HTR-8/SVneo (cell line): ENCODE results near the gene LGI1.

ENCODE experiments used
- DNase-seq: peaks from one replicate; pipeline ENCODE4 v3.0.0; 2011; ENCODE audit warnings: low spot score, mixed read lengths; ENCODE audit not compliant: insufficient read length
- FAIRE-seq: peaks from 2 replicates; lab custom pipeline; 2011; peaks lifted over from hg19 to GRCh38; lab: Jason Lieb, UNC

LGI1 gene

DNA sequence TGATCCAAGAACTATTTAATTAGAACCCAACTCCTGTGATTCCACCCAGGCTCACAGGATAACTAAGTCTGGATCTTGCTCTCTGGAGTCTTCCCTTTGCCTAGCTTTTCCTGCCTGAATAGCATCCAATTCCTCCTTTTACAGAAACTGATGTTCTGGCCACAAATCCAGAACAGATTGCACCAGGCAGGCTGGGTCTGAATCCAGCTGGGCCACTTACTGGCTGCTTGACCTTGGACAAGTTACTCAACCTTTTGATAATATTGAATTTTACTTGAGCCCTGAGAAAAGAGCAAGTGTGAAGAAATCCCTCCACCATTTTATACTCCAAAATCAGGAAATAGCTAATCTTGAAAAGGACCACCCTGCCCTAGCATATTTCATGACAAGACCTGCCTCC, 80.5 kb downstream of the LGI1 start:
- no peak for FAIRE-seq
- DNase-seq = no peak

DNA sequence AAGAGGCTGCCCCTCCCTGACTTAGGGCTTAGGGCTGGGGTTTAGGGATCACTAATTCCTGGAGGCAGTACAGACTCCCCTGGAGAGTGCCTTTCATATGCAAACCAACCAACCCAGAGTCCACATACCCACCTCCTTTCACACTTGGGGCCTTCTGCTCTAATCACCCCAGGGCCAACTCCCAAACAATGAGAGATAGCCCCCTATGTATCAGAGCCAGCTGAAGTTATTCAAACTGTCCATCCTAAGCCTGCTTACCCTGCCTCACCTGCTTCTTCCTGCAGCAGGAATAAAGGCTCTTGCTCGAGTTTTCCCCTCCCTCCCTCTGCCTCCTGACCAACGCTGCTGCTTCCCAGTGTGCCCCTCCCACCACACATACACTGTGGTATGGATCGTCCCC, 84.2 kb downstream of the LGI1 start:
- no peak for FAIRE-seq
- no peak for DNase-seq

DNA sequence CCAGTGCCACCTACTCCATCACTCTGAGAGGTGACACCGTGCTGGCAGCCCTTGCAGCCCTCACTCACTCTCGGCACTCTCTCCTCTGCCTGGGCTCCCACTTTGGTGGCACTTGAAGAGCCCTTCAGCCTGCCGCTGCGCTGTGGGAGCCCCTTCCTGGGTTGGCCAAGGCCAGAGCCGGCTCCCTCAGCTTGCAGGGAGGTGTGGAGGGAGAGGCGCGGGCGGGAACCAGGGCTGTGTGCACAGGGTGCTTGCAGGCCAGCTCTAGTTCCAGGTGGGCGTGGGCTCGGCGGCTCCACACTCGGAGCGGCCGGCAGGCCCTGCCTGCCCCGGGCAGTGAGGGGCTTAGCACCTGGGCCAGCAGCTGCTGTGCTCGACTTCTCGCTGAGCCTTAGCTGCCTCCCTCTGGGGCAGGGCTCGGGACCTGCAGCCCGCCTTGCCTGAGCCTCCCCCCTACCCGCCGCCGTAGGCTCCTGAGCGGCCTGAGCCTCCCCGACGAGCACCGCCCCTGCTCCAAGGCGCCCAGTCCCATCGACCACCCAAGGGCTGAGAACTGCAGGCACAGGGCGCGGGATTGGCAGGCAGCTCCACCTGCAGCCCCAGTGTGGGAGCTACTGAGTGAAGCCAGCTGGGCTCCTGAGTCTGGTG, 87.4 kb downstream of the LGI1 start:
- FAIRE-seq (no peak), DNase-seq (no peak)
